Central memory CD8-positive, alpha-beta T cell (primary cell): Measurements from ENCODE around the gene UPF3B.
A peak's percentile ranks its signal among the peaks of the same experiment; 100 is the strongest.
"Not testable (repeated sequence)": the region's sequence is repeated elsewhere in the genome, so short reads cannot be mapped to it uniquely, and the experiment has no call there.

ENCODE experiments used
- ATAC-seq: fragments of 150-1000 bp; cut with Tn5 transposase; replicated peaks from 2 replicates; pipeline ENCODE4 v1.10.0; 2022; ENCODE audit warnings: mild to moderate bottlenecking, moderate FRiP score, moderate number of reproducible peaks; ENCODE audit not compliant: poor library complexity, severe bottlenecking; ENCODE audit errors: extremely low read depth
- DNase-seq, 2 donors: peaks; one replicate each; pipeline ENCODE4 v3.0.0; 2021; ENCODE audit warnings: low spot score in 2 of 2
- H3K27ac Mint-ChIP-seq: one replicate; pipeline ENCODE4 v1.8.0; 2022; ENCODE audit warnings: low read depth, mild to moderate bottlenecking, moderate library complexity, mixed read lengths
- H3K27me3 Mint-ChIP-seq: one replicate; pipeline ENCODE4 v1.8.0; 2022; ENCODE audit warnings: mixed read lengths
- H3K36me3 Mint-ChIP-seq: one replicate; pipeline ENCODE4 v1.8.0; 2022; ENCODE audit warnings: mild to moderate bottlenecking, moderate library complexity, mixed read lengths; ENCODE audit not compliant: insufficient read depth
- H3K4me1 Mint-ChIP-seq: one replicate; pipeline ENCODE4 v1.8.0; 2022; ENCODE audit warnings: mixed read lengths
- H3K4me3 Mint-ChIP-seq: one replicate; pipeline ENCODE4 v1.8.0; 2022; ENCODE audit warnings: mild to moderate bottlenecking, moderate library complexity, mixed read lengths
- H3K9me3 Mint-ChIP-seq: one replicate; pipeline ENCODE4 v1.8.0; 2022; ENCODE audit warnings: mixed read lengths

The UPF3B gene

DNA sequence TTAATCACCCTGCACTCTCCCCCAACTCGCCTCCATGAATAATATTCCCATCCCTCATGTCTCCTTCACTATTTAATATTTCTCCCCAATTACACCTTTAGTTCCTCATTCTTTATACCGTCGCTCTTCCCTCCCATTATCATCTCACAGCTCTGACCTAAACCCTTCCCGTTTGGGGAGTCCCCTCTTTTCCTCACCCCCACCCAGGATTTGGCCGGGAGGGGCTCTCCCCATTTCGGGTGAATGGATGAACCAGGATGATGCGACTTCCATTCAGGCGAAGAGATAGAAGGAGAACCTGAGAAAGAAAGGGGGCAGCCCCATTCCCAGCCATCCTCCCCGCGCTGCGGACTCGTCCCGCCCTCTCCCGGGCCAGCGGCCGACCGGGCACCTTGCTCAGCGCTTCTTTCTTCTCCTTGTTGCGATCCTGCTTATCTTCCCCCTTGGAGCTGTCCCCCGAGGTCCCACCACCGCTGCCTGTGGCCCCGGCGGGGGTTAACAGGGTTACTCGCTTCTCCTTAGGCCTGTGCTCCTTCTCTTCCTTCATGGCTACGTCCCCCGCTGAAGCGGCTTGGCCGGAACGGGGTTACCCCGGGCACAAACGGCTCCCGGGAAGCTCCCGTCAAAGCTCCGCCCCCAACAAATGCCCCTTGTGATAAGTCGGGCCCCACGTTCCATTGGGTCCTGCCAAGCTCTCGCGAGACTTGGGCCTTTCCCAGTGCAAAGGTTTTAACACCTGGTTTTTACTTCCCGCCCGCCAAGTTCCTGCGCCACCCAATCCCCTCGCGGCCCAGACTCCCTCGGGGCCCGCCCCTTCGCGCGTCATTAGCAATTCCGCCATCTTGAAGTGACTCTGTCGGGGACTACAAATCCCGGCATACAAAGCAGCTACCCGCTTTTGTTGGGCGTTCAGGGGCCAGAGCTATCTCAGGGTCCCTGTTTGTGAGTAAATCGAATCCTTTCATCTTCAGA, at the start of gene UPF3B:
TSS of gene UPF3B (minus strand) at position 582 of the 972 bp plus-strand sequence. CDS start at position 547, 35 bp downstream.
- H3K27me3 Mint-ChIP-seq = no peaks in the 10 kb centered on the region
- peak within 1 kb of the TSS; percentile 99 for H3K4me3 Mint-ChIP-seq
- no peaks in the 10 kb centered on the region for H3K9me3 Mint-ChIP-seq
- ATAC-seq (peak; percentile 99), DNase-seq (peak; percentile 71 to 89)
- H3K36me3 Mint-ChIP-seq = peaks cover 18% of the 10 kb centered on the region
- H3K27ac Mint-ChIP-seq = peak within 1 kb of the TSS; percentile 99
- H3K4me1 Mint-ChIP-seq = peaks cover 11% of the 10 kb centered on the region

DNA sequence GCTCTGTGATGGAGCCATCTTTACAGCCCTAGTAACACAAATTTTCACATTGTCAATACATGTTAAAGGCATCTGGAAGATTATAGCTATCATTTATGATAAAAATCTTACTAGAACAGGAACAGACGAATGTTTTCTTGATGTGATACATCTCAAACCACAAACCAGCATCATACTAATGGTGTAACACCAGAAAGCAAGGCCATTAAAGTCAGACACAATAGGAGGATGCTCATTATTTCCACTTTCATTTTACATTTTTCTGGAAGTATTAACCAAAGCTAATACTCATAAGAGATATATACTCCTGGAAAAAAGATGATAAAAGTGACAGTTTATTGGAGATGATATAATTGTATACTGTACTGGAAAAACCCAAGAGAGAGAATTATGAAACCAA, 48.2 kb upstream of the UPF3B start:
- ATAC-seq (no peak), DNase-seq (no peak)
- H3K4me1 Mint-ChIP-seq = no peaks in the 10 kb centered on the region
- H3K9me3 Mint-ChIP-seq = no peaks in the 10 kb centered on the region
- H3K27me3 Mint-ChIP-seq = no peaks in the 10 kb centered on the region
- H3K36me3 Mint-ChIP-seq = no peaks in the 10 kb centered on the region
- H3K4me3 Mint-ChIP-seq = no peak overlapping the region
- no peak overlapping the region for H3K27ac Mint-ChIP-seq

GRCh38 chrX:119899125-119899524, 46.4 kb upstream of the UPF3B start:
- DNase-seq (no peak), ATAC-seq (no peak)
- Mint-ChIP-seq H3K27me3 (no peaks in the 10 kb centered on the region), H3K4me1 (no peaks in the 10 kb centered on the region), H3K36me3 (no peaks in the 10 kb centered on the region), H3K27ac (no peak overlapping the region), H3K9me3 (no peaks in the 10 kb centered on the region), H3K4me3 (no peak overlapping the region)

DNA sequence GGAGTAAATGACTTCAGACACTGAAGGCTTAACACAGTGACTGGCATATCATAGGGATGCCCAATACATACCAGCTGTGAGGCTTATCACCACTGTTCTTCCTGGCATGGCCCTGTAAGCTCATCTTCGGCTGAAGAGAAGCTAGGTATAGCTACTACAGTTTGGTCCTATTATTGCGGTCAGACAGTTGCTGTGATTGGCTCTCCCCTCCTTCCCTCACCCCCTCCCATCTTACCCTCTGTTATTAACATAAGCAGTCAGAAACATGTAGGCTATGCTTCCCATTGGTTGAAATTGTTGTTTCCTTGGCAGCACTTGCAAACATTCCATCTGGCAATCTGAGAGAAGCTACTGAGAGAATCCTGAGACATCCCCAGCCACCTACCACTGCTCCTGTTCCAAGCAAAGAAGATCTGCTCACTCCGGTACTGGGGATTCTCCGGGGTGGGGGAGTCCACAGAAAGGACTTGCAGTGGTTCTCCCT, 43.1 kb upstream of the UPF3B start, which contains the start of gene AKAP14:
TSS of gene AKAP14 (plus strand) at position 51 of the 484 bp plus-strand sequence. CDS start 7,331 bp downstream, outside the sequence.
- no peaks in the 10 kb centered on the region for H3K4me1 Mint-ChIP-seq
- H3K9me3 Mint-ChIP-seq = no peaks in the 10 kb centered on the region
- no peak for DNase-seq
- H3K27ac Mint-ChIP-seq = no peak within 1 kb of the TSS
- H3K27me3 Mint-ChIP-seq = no peaks in the 10 kb centered on the region
- H3K36me3 Mint-ChIP-seq = no peaks in the 10 kb centered on the region
- H3K4me3 Mint-ChIP-seq = no peak within 1 kb of the TSS
- ATAC-seq = no peak

DNA sequence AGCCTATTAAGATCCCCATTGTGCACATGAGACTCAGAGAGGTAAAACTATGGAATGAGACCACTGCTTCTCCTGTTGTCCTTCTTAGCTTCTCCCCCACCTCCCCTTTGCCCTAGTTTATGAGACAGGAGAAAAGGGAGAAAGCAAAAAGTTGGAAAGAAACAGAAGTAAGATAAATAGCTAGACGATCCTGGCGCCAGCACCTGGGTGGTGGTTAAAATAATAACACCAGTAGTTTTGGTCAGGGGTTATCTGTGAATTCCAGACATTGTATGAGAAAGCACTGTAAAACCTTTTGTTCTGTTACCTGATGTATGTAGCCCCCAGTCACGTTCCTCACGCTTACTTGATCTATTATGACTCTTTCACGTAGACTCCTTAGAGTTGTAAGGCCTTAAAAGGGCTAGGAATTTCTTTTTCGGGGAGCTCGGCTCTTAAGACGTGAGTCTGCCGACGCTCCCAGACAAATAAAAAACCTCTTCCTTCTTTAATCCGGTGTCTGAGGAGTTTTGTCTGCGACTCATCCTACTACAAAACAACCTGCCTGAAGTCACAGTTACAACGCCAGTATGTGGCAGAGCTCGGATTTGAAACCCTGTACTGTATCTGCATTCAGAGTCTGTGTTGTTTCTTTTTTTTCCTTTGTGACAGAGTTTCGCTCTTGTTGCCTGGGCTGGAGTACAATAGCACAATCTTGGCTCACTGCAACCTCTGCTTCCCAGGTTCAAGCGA, 39.4 kb upstream of the UPF3B start:
- H3K4me1 Mint-ChIP-seq, H3K4me3 Mint-ChIP-seq, ATAC-seq, H3K9me3 Mint-ChIP-seq, DNase-seq, H3K27ac Mint-ChIP-seq, H3K27me3 Mint-ChIP-seq, H3K36me3 Mint-ChIP-seq: not testable (repeated sequence)

- H3K4me3 Mint-ChIP-seq, H3K36me3 Mint-ChIP-seq, H3K27ac Mint-ChIP-seq, DNase-seq, H3K4me1 Mint-ChIP-seq, H3K9me3 Mint-ChIP-seq, ATAC-seq, H3K27me3 Mint-ChIP-seq: not testable (repeated sequence)
Measured at GRCh38 chrX:119890626-119891025, 37.9 kb upstream of the UPF3B start.

DNA sequence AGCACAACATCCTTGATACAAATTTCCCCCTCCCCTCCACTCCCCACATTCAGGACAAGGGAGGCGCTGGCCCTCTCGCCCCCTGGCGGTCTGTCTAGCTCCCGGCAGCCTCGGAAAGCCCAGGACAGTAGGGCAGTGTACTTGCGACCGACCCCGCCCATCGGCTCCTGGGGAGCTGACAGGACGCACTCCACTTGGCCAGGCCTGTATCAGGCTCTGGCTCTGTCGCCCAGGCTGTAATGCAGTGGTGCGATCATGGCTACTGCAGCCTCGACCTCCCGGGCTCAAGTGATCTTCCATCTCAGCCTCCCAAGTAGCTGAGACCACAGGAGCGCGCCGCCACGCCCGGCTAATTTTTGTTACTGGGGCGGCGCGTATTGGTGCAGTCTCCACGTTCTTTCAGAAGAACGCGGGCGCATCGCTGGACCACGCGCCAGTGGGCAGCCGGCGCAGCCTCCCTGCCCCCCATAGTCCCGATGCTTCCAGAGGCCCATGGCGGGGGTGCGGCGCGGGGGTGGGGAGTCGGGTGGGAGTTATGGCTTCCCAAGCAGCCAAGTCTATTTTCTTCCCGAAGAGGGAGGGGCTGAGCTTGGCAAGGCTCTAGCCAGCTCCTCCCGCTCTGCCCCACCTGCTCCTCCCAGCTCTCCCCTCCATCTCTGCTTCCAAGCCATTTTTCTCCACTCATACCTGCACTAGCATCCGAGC, 35.1 kb upstream of the UPF3B start:
- H3K27ac Mint-ChIP-seq = no peak overlapping the region
- peak overlapping the region; percentile 58 for H3K4me3 Mint-ChIP-seq
- peak in 1 of 2 donors; percentile 31 for DNase-seq
- H3K4me1 Mint-ChIP-seq = peaks cover 6% of the 10 kb centered on the region
- no peaks in the 10 kb centered on the region for H3K9me3 Mint-ChIP-seq
- ATAC-seq = peak; percentile 52
- no peaks in the 10 kb centered on the region for H3K27me3 Mint-ChIP-seq
- peaks cover 2% of the 10 kb centered on the region for H3K36me3 Mint-ChIP-seq

DNA sequence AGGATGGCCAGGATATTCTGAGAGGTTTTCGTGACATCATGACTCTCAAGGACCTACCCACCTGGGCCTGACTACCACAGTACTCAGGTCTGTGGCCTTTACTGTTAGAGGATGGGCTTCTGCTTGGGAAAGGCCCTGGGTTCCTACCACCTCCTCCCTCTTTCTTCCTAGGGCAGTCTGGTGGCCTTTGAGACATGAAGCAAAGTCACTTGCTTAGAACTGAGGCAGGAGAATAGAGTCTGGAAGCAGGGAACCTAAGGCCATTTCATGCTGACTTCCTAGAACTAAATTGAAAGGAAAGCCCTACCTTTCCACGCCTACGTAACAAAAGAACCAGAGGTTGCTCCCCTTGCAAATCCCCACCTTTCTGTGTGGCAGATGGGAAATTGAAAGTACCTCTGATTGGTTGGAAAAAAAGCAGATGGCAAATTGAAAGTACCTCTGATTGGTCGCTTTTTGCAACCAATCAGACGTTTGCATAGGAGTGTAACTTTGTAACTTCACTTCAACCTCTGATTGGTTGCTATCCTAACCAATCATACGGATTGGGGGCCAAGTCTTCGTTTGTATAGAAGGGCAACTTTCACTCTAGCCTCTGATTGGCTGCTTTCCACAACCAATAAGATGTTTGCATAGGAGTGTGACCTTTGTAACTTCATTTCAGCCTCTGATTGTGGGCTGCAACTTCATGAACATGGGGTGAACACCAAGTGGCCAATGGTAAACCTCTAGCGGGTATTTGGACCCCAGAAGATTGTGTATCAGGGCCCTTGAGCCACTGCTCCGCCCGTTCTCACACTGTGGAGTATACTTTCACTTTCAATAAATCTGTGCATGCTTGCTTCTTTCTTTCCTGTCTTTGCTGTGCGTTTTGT, 33.0 kb upstream of the UPF3B start:
- peak overlapping the region; percentile 69 for H3K27ac Mint-ChIP-seq
- DNase-seq = peak in 1 of 2 donors; percentile 10

DNA sequence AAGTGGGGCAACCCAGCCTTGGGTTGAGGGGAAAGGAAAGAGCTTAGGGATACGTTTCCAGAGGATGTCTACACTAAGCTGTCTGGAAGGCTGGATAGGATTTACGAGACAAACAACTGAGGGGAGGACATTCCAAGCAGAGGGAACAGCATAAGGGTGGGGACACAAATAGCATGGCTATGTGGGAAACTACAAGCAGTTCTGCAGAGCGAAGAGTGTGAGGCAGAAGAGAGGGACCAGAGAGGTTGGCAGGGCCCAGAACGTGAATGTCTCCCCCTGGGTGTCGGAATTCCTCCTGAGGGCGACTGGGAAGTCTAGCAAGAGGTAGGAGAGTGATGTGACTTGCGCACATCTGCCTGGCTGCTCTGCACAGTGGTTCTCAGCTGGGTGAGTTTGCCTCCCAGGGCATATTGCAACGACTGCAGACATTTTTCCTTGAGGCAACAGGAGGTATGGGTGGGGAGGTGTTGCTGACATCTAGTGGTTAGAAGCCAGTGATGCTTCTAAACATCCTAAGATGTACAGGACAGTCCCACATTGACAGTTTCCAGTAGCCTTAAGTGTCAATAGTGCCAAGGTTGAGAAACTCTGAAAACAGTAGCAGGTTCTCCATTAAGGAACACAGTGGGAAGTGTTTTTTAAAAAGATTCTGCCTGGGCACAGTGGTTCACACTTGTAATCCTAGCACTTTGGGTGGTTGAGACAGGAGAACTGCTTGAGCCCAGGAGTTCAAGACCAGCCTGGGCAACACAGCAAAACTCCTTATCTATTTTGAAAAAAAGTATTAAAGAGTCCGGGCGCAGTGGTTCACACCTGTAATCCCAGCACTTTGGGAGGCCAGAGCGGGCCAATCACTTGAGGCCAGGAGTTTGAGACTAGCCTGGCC, 28.0 kb upstream of the UPF3B start:
- Mint-ChIP-seq H3K27ac (peak overlapping the region; percentile 55), H3K27me3 (no peaks in the 10 kb centered on the region), H3K4me1 (peaks cover 12% of the 10 kb centered on the region), H3K4me3 (no peak overlapping the region), H3K9me3 (no peaks in the 10 kb centered on the region), H3K36me3 (peaks cover 20% of the 10 kb centered on the region)
- peak; percentile 77 for ATAC-seq
- no peak for DNase-seq

More for the DNA sequence above, 33.0 kb upstream of the UPF3B start:
- Mint-ChIP-seq H3K4me3 (peak overlapping the region; percentile 67), H3K9me3 (no peaks in the 10 kb centered on the region), H3K27me3 (no peaks in the 10 kb centered on the region), H3K36me3 (peaks cover 2% of the 10 kb centered on the region), H3K4me1 (peaks cover 6% of the 10 kb centered on the region)
- peak; percentile 71 for ATAC-seq

DNA sequence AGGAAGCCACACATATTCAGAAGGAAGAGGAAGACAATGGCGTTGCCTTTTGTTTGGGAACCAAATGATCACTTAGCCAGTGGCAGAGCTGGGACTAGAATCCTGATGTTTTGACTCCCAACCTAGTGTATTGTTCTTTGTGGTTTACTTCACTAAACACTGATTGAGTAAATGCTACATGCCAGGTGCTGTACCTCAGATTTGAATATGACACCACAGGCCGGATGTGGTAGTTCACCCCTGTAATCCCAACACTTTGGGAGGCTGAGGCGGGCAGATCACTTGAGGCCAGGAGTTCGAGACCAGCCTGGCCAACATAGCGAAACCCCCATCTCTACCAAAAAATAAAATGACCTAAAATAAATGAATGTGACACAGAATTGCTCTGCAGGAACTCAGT, 27.3 kb upstream of the UPF3B start:
- no peak for ATAC-seq
- H3K36me3 Mint-ChIP-seq = peaks cover 23% of the 10 kb centered on the region
- peak overlapping the region; percentile 55 for H3K27ac Mint-ChIP-seq
- no peaks in the 10 kb centered on the region for H3K27me3 Mint-ChIP-seq
- H3K9me3 Mint-ChIP-seq = no peaks in the 10 kb centered on the region
- peaks cover 12% of the 10 kb centered on the region for H3K4me1 Mint-ChIP-seq
- no peak overlapping the region for H3K4me3 Mint-ChIP-seq
- no peak for DNase-seq

DNA sequence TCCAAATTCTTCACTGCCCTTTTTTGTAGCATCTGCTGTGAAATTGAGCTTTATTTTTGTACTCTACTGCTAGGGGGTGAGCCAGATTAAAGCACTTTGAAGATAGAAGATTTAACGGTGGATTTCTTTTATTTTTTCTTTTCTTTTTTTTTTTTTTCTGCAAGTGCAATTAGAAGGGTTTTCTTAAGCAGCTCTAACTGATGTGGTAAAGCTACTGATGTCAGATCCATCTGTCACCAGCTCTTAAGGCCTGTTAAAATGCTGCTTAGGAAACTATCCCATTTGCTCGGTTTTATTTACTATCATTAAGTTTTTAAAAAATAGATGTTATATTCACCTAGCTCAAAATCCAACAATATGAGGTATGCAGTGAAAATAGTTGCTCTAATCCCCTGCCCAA, 26.0 kb upstream of the UPF3B start:
- H3K36me3 Mint-ChIP-seq = peaks cover 28% of the 10 kb centered on the region
- ATAC-seq (no peak), DNase-seq (no peak)
- H3K9me3 Mint-ChIP-seq = no peaks in the 10 kb centered on the region
- no peak overlapping the region for H3K27ac Mint-ChIP-seq
- no peak overlapping the region for H3K4me3 Mint-ChIP-seq
- no peaks in the 10 kb centered on the region for H3K27me3 Mint-ChIP-seq
- peaks cover 12% of the 10 kb centered on the region for H3K4me1 Mint-ChIP-seq
